ENCODE data around the gene CCDC57. TPM values are rescaled to one million over a fixed set of nuclear protein-coding genes. Genes with fewer than 3 reads are reported as not detected.

CCDC57 gene
- total RNA-seq, 1 experiment from 2014 or later = 140 TPM

GRCh38 chr17:82235775-82236141 is 23.1 kb upstream of the CCDC57 start:
- intact Hi-C loops (cut with micrococcal nuclease; ENCODE audit: unreplicated experiment) = loop anchor here (10.0 kb wide), 1 partner anchor 259 kb away; no protein-coding TSS in a partner anchor
- Histone ChIP-seq H3K4me1 (replicated peaks; ENCODE audit: insufficient read depth) (peaks cover 41% of the 10 kb centered on the region), H3K9me2 (ENCODE audit: insufficient read depth) (no peaks in the 10 kb centered on the region), H3K27me3 (ENCODE audit: insufficient read depth, low read depth) (no peaks in the 10 kb centered on the region), H3K4me2 (peak overlapping the region; percentile 67; the same call in 1 of the 2 replicates), H4K20me1 (ENCODE audit: insufficient read depth) (peaks cover 76% of the 10 kb centered on the region), H3K9me3 (ENCODE audit: insufficient read depth, low read depth) (no peaks in the 10 kb centered on the region), H3K36me3 (ENCODE audit: low read depth) (no peaks in the 10 kb centered on the region), H3F3A (ENCODE audit: insufficient read depth, low read depth) (peaks cover 59% of the 10 kb centered on the region; the same call in 1 of the 2 replicates), H2AFZ (no peak overlapping the region), H3K79me2 (ENCODE audit: low read depth) (peaks cover 47% of the 10 kb centered on the region), H3K4me3 (no peak overlapping the region), H3K27ac (no peak overlapping the region)
- ChIA-PET CTCF (interaction anchor here (0.6 kb wide), 1 partner anchor 125 kb away, joined by 3 read pairs; no protein-coding TSS in a partner anchor), POLR2A (ENCODE audit: unreplicated experiment) (interaction anchor here (0.6 to 0.7 kb wide), 2 partner anchors 57 to 926 kb away, joined by 4 to 5 read pairs; no protein-coding TSS in a partner anchor)
- no TSS peak for BruUV-seq (replicated peaks)
- DNase-seq = peak in 1 of 2 experiments; percentile 77
- no peak for TF ChIP-seq CTCF (conservative IDR thresholded peaks at IDR 0.05)

GRCh38 chr17:82235056-82235774 is 22.6 kb upstream of the CCDC57 start:
- peaks cover 54% of the 10 kb centered on the region; the same call in 1 of the 2 replicates for H3F3A ChIP-seq (ENCODE audit: insufficient read depth, low read depth)
- no peak for DNase-seq
- TF ChIP-seq EZH2 (IDR thresholded peaks at IDR 0.05; ENCODE audit: low read depth) (no peak), CTCF (conservative IDR thresholded peaks at IDR 0.05) (no peak)
- BruUV-seq (replicated peaks) = no TSS peak
- H3K27me3 ChIP-seq (ENCODE audit: insufficient read depth, low read depth) = no peaks in the 10 kb centered on the region
- H3K9me3 ChIP-seq (ENCODE audit: insufficient read depth, low read depth) = no peaks in the 10 kb centered on the region
- intact Hi-C loops (cut with micrococcal nuclease; ENCODE audit: unreplicated experiment) = loop anchor here (10.0 kb wide), 1 partner anchor 260 kb away; no protein-coding TSS in a partner anchor
- H2AFZ ChIP-seq = no peak overlapping the region
- H3K36me3 ChIP-seq (ENCODE audit: low read depth) = no peaks in the 10 kb centered on the region
- no peaks in the 10 kb centered on the region for H3K9me2 ChIP-seq (ENCODE audit: insufficient read depth)
- CTCF ChIA-PET = interaction anchor here (0.6 to 1.1 kb wide), 2 partner anchors 29 to 125 kb away, joined by 3 to 8 read pairs; no protein-coding TSS in a partner anchor
- 0 out of 2 replicates have a peak overlapping the region, but pooled peaks have one; percentile 12 for H3K27ac ChIP-seq
- POLR2A ChIA-PET (ENCODE audit: unreplicated experiment) = interaction anchor here (0.6 to 1.1 kb wide), 6 partner anchors 12 to 925 kb away, joined by 3 to 5 read pairs (median 4); no protein-coding TSS in a partner anchor
- peaks cover 52% of the 10 kb centered on the region for H3K79me2 ChIP-seq (ENCODE audit: low read depth)
- peaks cover 73% of the 10 kb centered on the region for H4K20me1 ChIP-seq (ENCODE audit: insufficient read depth)
- peak overlapping the region; percentile 67 for H3K4me2 ChIP-seq
- H3K4me3 ChIP-seq = no peak overlapping the region; the same call in 1 of the 2 replicates
- peaks cover 41% of the 10 kb centered on the region for H3K4me1 ChIP-seq (replicated peaks; ENCODE audit: insufficient read depth)

- TF ChIP-seq EZH2 (IDR thresholded peaks at IDR 0.05; ENCODE audit: low read depth) = no peak
- no peak for TF ChIP-seq CTCF (conservative IDR thresholded peaks at IDR 0.05)
- Histone ChIP-seq H3K36me3 (ENCODE audit: low read depth) (no peaks in the 10 kb centered on the region), H3K4me3 (peak overlapping the region; percentile 14; the same call in 1 of the 2 replicates), H3K27ac (no peak overlapping the region), H3K4me2 (peak overlapping the region; percentile 67), H3K27me3 (ENCODE audit: insufficient read depth, low read depth) (no peaks in the 10 kb centered on the region), H2AFZ (no peak overlapping the region), H3K4me1 (replicated peaks; ENCODE audit: insufficient read depth) (peaks cover 41% of the 10 kb centered on the region), H3K9me2 (ENCODE audit: insufficient read depth) (no peaks in the 10 kb centered on the region), H3K9me3 (ENCODE audit: insufficient read depth, low read depth) (no peaks in the 10 kb centered on the region), H3K79me2 (ENCODE audit: low read depth) (peaks cover 60% of the 10 kb centered on the region), H4K20me1 (ENCODE audit: insufficient read depth) (peaks cover 65% of the 10 kb centered on the region), H3F3A (ENCODE audit: insufficient read depth, low read depth) (peaks cover 47% of the 10 kb centered on the region; the same call in 1 of the 2 replicates)
- CTCF ChIA-PET = interaction anchor here (1.1 kb wide), 1 partner anchor 28 kb away, joined by 8 read pairs; no protein-coding TSS in a partner anchor
- no TSS peak for BruUV-seq (replicated peaks)
- intact Hi-C loops (cut with micrococcal nuclease; ENCODE audit: unreplicated experiment) = loop anchor here (5.0 to 10.0 kb wide), 2 partner anchors 127 to 260 kb away; no protein-coding TSS in a partner anchor
- POLR2A ChIA-PET (ENCODE audit: unreplicated experiment) = interaction anchor here (0.6 to 1.1 kb wide), 4 partner anchors 12 to 136 kb away, joined by 3 to 5 read pairs (median 4); no protein-coding TSS in a partner anchor
- peak; percentile 81 to 84 for DNase-seq
Observed at GRCh38 chr17:82234211-82235055, 21.8 kb upstream of the CCDC57 start.

Data from PC-9 (cell line).